ENCODE measurements around the gene CIITA.

The CIITA gene

DNA sequence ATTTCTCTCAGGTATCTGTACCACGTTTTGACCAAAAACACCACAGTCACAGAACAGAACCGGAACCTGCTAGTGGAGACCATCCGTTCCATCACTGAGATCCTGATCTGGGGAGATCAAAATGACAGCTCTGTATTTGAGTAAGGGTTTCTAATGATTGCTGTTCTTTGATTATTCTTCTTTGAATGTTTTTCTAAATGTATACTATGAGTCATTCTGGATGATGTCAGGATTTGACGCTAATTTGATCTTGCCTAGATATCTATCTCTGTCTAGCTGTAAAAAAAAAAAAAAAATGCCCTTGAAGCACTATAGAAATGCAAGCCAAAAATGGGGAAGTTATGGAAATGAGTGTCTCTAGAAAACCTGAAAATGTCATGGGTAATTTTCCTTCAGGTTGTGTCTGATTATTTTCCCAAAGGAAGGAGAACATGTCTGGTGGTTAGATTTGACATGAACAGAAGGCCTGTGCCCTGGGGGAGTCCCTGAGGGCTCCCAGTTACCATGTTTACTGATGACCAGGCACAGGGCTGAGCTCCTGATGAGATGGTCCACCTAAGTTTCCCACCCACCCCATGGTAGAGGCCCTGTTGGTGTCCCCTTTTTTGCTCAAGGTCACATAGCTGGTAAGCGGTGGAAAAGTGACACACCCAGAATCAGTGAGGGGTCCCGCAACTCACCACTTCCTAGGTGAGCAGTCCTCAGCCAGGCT is 80.9 kb downstream of the CIITA start:
- peak; percentile 43 for DNase-seq

- DNase-seq: no peak
These were observed 82.2 kb downstream of the CIITA start for GRCh38 chr16:10959161-10959560.

DNA sequence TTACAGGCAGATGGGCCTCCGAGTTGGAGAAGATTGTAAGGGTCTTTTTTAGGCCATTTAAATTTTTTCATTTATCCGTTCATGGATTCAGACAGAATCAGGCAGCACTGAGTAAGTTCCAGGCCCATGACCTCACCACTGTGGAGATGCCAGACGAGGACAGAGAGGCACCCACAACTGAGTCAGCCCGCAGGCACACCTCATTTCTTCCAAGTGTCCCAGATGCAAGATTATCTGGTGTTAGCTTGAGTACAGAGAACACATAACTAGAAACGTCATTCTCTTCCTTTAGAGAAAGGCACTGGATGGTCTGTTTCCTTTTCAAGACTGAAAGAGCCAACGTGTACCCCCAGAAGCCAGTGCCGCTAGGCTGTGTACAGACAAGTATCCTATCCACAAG is 84.2 kb downstream of the CIITA start:
- no peak for DNase-seq

- peak; percentile 74 for DNase-seq
These were observed 87.3 kb downstream of the CIITA start for GRCh38 chr16:10964039-10964890.

GRCh38 chr16:10964891-10965326 is 87.9 kb downstream of the CIITA start:
- peak; percentile 87 for DNase-seq

- DNase-seq: peak; percentile 20
These were observed 88.5 kb downstream of the CIITA start for GRCh38 chr16:10965440-10966061.

DNA sequence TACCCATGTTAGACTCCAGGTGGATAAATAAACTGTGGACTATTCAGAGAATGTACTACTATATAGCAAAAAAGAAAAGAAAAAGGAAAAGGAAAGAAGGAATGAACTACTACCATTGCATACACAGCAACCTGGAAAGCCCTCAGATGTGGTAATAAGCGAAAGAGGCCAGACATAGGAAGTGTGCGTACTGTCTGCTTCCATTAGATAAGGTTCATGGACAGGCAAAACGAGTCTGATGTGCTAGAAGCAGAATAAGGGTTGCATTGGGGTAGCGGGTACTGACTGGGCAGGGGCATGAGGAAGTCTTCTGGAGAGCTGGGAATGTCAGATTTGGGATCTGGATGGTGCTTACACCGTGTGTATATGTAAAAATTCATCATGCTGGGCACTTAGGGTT is 89.1 kb downstream of the CIITA start:
- DNase-seq: no peak

GRCh38 chr16:10966559-10966958 is 89.6 kb downstream of the CIITA start:
- DNase-seq: peak; percentile 28

- DNase-seq: no peak
These were observed 91.0 kb downstream of the CIITA start for GRCh38 chr16:10967986-10968385.

DNA sequence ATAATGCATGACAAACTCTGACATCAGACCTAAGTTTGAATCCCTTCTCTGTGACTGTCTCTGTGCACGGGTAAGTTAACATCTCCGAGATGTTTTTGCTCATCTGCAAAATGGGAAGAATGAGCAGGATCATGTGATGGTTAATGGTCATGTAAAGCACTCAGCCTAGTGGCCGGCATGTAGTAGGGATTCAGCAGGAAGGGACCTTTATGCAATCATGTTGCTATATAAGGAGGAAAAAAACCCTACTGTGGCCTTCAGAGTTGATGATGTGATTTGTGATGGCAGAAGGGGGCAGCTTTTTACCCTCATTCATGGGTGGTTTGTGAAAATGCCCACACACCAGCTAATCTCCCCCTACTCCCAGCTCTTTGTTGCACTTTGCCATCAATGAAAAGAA is 91.5 kb downstream of the CIITA start:
- no peak for DNase-seq

DNA sequence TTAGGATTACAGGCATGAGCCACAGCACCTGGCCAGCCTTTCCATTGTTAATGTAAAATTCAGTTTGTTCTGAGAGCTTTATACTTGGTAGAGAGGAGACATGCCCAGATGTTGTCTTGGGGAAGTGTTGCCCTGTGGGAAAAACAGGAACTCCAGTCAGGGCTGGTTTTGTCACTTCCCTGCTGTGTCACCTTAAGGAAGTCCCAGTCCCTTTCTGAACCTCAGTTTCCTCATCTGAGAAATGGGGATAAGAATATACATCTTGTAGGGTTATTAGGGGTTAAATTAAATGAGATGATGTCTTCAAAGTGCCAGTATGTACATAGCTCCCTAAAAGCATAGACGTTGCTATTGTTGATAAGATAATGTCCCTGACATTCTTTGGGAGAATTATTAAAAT is 92.6 kb downstream of the CIITA start:
- DNase-seq: no peak

GRCh38 chr16:10970065-10970464 is 93.1 kb downstream of the CIITA start:
- DNase-seq: no peak

- peak; percentile 57 for DNase-seq
These were observed 94.6 kb downstream of the CIITA start for GRCh38 chr16:10971560-10971961.

- no peak for DNase-seq
These were observed 95.3 kb downstream of the CIITA start for GRCh38 chr16:10972108-10972818.

- no peak for DNase-seq
These were observed 95.9 kb downstream of the CIITA start for GRCh38 chr16:10972819-10973464.

DNA sequence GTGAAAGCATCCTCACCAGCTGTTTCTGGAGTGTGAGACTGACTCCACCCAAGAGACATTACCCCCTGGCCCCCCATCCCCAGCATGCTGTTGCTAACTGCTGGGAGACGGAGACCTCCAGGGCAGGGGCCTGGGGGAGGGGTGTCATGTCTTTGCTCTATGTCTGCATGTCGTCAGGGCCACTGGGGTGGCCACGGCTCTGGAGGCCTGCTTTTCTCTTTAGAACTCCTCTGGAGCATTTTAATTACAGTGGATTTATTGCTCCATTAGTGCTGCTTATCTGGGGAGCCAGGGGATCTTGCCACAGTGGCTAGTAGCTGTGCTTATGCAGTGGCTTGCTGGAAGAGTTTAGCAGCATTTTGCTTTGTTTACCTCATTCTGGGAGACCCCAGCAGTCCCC is 99.6 kb downstream of the CIITA start:
- no peak for DNase-seq

DNA sequence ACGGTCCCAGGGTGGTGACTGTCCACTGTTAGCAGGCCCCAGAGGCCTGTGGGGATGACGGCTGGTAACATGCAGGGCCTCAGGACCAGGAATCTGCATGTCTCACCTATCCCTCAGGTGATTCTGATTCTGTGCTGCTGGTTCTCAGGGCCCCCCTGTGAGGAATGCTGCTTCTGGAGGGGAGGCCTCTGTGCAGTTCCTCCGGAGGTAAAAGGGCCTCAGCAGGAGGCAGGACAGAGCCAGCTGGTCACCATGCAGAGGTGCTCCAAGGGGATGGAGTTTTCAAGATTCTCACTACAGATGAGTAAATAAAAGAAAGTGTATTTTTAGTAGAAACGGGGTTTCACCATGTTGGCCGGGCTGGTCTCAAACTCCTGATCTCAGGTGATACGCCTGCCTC is 101.1 kb downstream of the CIITA start:
- no peak for DNase-seq

DNA sequence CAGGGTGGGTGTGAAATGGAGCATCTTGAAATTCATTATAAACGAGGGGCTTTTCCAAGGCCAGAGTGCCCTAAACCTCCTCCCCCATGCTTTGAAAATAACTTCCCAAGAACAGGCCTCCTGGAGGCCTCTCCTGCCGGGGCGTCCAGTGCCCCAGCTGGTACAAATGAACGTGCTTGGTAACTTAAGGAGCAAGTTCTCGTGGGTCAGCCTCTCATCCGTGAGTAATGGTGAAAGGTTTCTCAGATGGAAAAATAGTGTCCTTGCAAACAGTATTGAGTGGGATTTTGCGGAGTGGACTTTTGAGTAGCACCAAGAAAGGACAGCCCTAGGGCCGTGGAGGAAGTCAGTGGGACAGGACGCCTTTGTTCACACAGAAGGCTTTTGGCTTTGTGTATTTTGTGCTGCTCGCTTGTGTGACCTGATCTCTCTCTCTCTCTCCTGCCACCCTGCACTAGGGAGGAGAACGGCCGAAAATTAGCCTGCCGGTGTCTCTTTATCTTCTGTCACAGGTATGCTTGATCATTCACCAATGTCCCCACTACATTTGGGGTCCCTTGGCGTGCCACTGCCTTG is 102.0 kb downstream of the CIITA start:
- no peak for DNase-seq

GRCh38 chr16:10979717-10980601 is 103.0 kb downstream of the CIITA start:
- DNase-seq: no peak

- no peak for DNase-seq
These were observed 103.8 kb downstream of the CIITA start for GRCh38 chr16:10980813-10981212.

- DNase-seq: peak; percentile 30
These were observed 104.8 kb downstream of the CIITA start for GRCh38 chr16:10981697-10982216.
